ENCODE measurements around the gene AMZ1.
A peak's percentile ranks its signal among the peaks of the same experiment; 100 is the strongest.
"Not testable (repeated sequence)": the region's sequence is repeated elsewhere in the genome, so short reads cannot be mapped to it uniquely, and the experiment has no call there.

The AMZ1 gene

DNA sequence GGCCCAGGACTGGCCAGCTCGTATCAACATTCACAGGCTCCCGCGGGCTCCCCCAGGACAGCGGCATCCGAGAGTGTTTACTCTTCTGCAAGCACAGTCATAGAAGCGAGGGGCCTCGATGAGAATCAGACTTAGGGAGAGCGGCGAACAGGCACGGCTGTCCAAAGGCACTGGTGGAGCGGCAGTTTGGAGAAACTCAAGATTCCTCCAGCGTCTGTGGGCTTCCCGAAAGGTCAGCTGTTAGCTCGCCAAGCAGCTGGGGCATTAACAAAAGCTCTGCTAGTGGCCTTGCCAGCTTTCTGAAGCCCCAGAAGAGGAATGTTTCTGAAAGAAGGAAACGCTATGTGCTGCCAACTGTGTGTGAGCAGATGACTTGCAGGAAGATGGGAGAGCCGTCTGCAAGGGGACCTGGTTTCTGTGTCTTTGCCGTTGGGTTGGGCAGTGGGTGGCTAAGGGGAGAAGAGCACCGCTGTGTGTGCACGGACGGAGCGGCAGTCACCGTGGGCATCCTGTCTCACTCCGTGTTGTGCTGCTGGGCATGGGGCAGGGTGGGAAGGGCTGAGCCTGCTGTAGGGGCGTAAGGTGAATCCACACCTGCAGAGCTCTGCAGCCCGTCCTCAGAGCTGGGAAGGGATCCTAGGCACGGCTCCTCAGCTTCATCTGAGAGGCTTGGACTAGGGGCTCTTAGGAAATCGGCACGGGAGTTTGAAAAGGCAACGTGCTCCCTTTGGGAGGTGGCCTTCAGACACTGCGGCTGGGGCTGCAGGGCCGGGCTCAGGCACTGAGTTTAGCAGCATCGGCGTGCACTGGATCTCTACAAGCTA, 42.1 kb downstream of the AMZ1 start:
- no peak for DNase-seq

DNA sequence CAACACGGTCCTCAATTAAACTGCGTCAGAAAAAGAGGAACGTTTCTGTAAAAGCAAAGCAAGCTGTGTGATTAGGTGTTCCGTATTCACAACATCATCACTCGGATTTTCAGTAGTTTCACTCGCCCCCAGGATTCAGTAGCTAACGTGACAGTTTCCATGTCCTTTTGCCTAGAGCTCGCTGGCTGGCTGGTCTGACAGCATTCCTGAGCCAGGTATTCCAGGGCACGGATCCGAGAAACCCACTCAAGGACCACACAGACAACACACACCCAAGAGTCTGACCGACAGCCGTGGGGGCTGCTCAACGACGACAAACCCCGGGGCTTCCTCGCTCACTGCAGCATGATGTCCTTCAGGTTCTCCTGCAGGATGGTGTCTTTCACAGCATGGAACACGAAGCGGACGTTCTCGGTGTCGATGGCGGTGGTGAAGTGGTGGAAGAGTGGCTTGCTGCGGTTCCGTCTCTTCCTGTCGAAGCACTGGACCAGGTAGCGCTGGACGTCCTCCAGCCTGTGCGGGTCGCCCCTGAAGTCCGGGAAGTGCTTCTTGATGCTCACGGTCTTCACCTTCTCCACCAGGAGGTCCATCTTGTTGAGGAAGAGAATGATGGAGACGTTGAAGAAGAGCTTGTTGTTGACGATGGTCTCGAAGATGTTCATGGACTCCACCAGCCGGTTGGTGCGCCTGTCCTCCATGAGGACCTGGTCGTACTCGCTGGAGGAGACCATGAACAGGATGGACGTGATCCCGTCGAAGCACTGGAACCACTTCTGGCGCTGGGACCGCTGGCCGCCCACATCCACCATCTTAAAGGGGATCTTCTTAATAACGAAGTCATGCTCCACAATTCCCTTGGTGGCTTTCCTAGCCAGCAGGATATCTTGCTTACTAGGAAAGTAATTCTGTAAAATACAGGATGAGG, 43.1 kb downstream of the AMZ1 start:
- DNase-seq: no peak

- DNase-seq: no peak
Observed at GRCh38 chr7:2732388-2732787, 44.4 kb downstream of the AMZ1 start.

GRCh38 chr7:2732959-2733584, 45.1 kb downstream of the AMZ1 start:
- DNase-seq: no peak

- DNase-seq: no peak
Observed at GRCh38 chr7:2734084-2734686, 46.2 kb downstream of the AMZ1 start.

- DNase-seq: peak; percentile 43
Observed at GRCh38 chr7:2734751-2735571, 47.0 kb downstream of the AMZ1 start.

GRCh38 chr7:2735744-2736143, 47.7 kb downstream of the AMZ1 start:
- no peak for DNase-seq

DNA sequence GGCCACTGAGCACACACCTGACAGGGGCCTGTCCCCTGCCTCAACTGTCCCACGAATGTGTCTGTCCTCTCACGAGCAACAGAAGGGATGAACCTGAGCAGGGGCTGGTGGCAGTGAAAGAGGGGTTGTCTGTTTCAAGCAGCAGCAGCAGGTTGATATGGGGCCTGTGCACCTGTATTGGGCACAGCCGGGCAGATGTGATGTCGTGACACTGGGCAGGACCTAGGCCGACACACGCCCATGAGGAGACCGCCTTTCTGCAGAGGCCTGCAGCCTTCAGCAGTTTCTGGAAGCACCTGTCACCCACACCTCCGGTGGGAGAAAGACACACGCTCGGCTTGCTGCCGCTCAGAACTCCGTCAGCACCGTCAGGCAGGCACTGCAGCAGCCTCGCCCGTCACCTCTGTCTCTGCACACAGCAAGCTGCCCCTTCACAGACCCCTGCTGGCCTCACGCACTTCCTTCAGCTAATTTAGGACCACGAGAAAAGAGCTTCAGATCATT, 48.5 kb downstream of the AMZ1 start:
- no peak for DNase-seq

DNA sequence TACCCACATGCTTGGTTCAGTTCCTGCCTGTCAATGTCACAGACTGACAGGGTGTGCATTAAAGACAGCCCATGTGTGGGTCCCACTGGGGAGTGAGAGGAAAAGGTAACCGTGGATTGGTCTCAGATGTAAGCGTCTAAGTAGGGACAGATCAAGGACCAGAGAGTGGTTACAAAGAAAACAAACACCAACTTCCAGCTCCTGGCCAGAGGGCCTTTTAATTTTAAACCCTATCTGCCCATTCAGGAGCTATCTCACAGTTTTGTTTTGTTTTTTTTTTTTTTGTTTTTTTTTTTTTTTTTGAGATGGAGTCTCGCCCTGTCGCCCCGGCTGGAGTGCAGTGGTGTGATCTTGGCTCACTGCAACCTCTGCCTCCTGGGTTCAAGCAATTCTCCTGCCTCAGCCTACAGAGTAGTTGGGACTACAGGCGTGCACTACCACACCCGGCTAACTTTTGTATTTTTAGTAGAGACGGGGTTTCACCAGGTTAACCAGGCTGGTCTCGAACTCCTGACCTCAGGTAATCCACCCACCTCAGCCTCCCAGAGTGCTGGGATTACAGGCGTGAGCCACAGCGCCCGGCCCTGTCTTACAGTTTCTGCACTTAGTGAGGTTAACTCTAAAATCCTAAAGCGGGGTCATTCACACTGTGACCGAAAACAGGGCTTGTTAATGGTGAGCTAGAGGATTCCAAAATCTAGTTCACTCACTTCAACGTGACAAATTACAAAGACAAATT, 49.2 kb downstream of the AMZ1 start:
- not testable (repeated sequence) for DNase-seq

- DNase-seq: no peak
Observed at GRCh38 chr7:2737771-2738540, 50.0 kb downstream of the AMZ1 start.

DNA sequence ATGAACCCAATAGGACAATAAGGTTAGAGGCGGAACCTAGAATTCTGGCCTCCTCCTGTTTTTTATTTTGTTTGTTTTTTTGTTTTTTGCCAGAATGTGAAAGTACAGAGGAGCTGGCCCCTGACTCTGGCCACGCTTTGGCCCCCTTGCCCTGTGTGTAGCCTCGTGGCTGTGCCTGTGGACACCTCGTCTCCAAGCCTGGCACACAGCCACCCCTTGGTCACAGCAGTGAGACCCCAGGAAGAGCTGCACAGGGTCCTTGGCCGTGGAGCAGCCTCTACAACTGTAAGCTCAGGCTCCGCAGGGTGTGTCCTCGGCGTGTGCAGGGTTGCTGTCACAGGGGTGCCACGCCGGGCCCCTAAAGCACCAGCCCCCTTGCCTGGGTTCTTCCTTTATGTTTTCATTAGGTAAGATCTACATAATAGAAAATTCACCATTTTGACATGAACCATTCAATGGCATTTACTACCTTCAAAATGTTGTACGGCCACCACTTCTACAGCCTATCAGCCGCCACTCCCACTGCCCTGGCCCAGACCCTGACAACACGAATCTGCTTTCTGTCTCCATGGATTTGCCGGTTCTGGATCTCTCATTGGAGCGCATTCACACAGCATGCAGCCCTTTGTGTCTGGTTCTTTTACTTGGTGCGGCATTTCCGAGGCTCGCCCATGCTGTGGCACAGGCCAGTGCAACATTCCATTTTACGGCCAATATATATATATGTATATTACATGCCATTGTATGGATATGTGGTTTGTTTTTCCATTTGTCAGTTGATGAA, 51.0 kb downstream of the AMZ1 start:
- no peak for DNase-seq

GRCh38 chr7:2743523-2744185, 55.7 kb downstream of the AMZ1 start:
- DNase-seq: not testable (repeated sequence)

GRCh38 chr7:2748684-2749083, 60.7 kb downstream of the AMZ1 start:
- DNase-seq: not testable (repeated sequence)

DNA sequence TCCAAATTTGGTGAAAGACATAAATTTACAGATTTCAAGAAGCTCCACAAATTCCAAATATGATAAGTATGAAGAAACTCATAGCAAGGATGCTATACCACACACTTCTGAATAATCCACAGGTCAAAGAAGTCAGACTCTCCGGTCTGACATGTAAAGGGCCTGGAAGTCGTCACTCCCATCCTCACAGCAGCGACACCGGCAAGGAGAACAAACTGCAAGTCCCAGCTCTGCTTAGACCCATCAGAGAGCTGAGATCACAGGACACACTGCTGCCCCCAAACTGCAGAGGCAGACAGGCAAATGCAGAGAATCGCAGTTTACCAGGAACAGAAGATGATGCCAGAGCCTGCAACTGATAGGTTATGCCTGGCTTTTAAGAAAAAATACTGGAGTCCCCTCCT, 62.0 kb downstream of the AMZ1 start:
- DNase-seq: no peak

GRCh38 chr7:2751086-2751485, 63.1 kb downstream of the AMZ1 start:
- no peak for DNase-seq

GRCh38 chr7:2753148-2753547, 65.1 kb downstream of the AMZ1 start:
- DNase-seq: no peak

GRCh38 chr7:2754086-2754485, 66.1 kb downstream of the AMZ1 start:
- DNase-seq: no peak

GRCh38 chr7:2754912-2755311, 66.9 kb downstream of the AMZ1 start:
- DNase-seq: no peak

DNA sequence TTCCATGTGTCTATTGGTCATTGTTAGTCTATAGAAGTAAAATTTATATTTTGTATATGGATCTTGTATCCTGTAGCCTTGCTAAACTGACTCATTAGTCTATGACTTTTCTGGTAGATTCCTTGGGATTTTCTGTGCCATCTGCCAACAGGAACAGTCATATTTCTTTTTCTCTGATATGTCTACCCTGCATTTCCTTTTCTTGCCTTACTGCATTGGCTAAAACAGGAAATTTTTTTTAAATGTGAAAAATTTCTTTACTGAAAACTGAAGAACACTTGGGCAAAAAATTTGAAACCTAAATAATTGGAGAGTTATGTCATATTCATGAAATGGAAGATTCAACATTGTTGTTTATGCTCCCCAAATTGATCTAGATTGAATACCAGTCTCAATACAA, 67.5 kb downstream of the AMZ1 start:
- no peak for DNase-seq

Data from NCI-H1092 (cell line).